ENCODE measurements around the gene HAP1.
A peak's percentile ranks its signal among the peaks of the same experiment; 100 is the strongest.
"Not testable (repeated sequence)": the region's sequence is repeated elsewhere in the genome, so short reads cannot be mapped to it uniquely, and the experiment has no call there.

The HAP1 gene

DNA sequence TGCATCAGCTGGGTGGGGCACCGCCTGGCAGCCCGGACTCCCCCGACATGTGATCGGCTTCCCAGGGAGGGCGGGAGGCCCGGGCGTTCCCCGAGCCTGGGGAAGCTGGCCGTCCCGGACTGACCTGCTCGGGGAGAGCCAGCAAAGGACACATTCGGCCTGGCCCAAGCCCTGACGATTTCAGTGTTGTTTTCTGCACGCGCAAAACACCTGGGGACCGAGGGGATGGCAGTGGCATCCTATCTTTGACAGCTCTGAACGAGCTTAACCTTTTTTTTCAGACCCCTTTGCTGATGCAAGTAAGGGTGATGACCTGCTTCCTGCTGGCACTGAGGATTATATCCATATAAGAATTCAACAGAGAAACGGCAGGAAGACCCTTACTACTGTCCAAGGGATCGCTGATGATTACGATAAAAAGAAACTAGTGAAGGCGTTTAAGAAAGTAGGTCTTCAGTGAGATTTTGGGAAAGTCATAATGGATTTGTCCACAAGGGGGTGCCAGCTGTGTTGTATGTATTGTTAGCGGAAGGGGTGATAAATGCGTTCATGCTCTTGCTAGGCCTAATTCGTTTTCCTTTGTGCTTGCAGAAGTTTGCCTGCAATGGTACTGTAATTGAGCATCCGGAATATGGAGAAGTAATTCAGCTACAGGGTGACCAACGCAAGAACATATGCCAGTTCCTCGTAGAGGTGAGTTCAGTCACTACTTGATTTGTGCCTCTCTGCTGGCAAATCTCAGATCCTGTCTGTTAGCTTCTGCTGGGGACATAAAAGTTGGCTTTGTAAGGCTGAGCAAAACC, 44.7 kb downstream of the HAP1 start:
- DNase-seq: no peak

DNA sequence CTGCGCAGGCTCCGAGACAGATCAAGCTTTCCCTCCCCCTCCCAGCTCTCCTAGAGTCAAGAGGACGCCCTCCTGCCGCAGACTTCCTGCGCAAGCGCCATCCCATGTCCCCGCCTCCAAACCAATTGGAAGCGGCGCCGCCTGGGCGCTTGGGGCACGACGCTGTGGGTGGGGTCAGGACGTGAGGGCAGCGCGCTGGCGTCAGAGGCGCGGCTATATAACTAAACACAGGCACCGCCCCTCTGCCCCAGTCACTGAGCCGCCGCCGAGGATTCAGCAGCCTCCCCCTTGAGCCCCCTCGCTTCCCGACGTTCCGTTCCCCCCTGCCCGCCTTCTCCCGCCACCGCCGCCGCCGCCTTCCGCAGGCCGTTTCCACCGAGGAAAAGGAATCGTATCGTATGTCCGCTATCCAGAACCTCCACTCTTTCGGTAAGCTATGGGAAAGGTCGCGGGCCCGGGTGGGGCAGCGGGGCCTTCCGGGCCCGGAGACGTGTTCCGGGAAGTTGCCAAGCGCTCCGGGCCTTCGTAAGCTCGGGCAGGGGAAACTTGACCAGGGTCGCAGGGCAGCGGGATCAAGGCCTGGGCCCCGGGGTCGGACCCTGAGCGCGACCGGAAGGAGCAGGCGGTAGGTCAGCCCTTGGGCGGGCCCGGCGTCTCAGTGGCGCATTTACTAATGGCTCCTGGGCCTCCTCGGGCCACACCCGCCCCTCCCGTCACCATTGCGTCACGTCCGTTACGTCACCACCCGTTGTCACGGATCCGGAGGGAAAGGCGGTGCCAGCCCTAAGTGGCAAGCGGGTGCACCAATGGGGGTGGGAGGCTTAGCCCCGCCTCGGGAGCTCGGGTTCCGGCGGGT, 45.6 kb downstream of the HAP1 start, which contains the start of gene EIF1:
EIF1 (plus strand) TSS at position 245 of the 856 bp plus-strand sequence; CDS start at position 399, 154 bp downstream.
- DNase-seq: peak; percentile 99

DNA sequence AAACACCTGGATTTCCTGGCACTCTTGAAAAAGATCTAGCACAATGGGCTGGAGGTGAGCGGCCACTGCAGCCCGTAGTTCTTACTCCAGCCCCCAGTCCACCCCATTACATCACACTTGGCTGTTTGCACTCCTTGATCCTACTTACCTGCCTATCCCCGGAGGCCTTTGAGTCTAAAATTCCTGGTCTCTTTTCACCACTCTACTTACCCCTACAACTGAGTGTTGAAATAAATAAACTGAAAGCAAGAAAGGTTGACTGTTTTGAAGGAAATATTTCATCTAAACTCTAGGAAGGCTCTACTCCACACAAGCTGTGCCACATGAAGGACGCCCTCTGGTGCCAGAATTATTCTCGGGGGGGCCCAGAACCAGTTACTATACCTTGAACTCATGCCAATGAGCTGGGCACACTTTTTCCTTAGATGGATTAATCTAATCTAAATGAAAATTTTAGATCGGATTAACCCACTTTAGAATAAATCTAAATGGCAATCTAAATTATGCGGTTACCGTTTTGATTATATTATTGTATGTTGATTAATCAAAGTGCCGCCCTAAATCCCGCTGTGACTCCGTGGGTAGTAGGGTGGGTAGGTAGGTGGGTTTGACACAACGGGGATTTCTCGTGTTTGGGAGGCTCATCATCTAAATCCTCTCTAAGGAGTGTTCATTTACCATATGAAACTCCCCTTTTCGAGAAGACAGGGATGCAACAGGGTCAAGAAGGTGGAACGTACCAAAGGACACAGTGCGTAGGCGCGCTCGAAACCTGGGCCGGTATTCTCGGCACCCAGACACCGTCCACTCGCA, 46.4 kb downstream of the HAP1 start:
- no peak for DNase-seq

DNA sequence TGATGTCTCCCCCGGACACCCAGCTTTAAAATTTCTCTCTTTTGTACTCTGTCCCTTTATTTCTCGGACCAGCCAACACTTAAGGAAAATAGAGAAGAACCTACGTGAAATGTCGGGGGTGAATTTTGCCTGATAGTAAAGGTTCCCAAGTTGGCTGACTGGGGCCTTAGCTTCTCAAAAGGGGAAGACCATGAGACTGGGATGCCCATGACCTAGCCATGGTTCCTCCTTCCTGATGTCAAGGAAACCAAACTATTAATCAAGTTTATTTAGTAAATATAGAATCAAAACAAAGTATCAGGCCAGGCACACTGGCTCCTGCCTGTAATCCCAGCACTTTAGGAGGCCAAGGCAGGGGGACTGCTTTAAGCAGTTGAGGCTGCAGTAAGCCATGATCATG, 48.2 kb downstream of the HAP1 start:
- DNase-seq: no peak

DNA sequence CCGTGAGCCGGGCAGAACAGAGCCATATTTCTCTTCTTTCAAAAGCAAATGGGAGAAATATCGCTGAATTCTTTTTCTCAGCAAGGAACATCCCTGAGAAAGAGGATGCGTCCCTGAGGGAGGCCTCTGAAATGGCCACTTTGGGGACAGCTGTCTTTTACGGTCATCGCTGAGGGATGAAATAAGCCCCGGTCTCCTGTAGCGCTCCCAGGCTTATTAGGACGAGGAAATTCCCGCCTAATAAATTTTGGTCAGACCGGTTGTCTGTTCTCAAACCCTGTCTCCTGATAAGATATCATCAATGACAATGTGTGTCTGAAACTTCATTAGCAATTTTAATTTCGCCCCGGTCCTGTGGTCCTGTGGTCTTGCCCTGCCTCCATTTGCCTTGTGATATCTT, 48.7 kb downstream of the HAP1 start:
- DNase-seq: not testable (repeated sequence)

- no peak for DNase-seq
Observed at GRCh38 chr17:41684035-41684434, 50.4 kb downstream of the HAP1 start.

DNA sequence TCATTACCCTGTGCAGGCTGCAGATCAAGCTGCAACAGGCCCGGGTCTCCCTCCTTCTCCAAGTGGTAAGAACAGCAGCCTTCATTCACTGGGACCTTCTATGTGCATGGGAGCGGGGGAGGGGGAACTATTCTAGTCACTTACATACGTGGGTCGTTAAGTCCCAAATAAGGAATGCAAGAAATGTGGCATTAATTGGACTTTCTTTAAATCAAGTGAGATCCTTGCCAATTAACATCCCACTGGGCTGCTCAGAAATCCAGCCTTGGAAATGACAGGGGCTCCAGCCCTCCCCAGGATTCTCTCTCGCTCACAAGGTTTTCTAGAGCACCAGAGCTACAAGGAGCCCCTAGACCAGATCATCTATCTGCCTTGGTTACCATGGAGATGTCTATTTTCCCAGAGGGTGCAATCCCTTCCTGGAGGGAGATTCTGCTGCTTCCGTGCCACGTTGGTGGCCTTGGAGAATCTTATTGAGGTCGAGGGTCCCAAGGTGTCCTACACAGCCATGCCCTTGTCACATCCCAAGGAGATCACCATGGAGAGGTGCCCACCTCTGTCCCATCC, 50.9 kb downstream of the HAP1 start:
- DNase-seq: no peak

- DNase-seq: no peak
Observed at GRCh38 chr17:41682631-41683030, 51.8 kb downstream of the HAP1 start.

GRCh38 chr17:41681776-41682175, 52.7 kb downstream of the HAP1 start:
- no peak for DNase-seq

- DNase-seq: no peak
Observed at GRCh38 chr17:41680426-41681040, 53.9 kb downstream of the HAP1 start.

- no peak for DNase-seq
Observed at GRCh38 chr17:41679740-41680425, 54.6 kb downstream of the HAP1 start.

DNA sequence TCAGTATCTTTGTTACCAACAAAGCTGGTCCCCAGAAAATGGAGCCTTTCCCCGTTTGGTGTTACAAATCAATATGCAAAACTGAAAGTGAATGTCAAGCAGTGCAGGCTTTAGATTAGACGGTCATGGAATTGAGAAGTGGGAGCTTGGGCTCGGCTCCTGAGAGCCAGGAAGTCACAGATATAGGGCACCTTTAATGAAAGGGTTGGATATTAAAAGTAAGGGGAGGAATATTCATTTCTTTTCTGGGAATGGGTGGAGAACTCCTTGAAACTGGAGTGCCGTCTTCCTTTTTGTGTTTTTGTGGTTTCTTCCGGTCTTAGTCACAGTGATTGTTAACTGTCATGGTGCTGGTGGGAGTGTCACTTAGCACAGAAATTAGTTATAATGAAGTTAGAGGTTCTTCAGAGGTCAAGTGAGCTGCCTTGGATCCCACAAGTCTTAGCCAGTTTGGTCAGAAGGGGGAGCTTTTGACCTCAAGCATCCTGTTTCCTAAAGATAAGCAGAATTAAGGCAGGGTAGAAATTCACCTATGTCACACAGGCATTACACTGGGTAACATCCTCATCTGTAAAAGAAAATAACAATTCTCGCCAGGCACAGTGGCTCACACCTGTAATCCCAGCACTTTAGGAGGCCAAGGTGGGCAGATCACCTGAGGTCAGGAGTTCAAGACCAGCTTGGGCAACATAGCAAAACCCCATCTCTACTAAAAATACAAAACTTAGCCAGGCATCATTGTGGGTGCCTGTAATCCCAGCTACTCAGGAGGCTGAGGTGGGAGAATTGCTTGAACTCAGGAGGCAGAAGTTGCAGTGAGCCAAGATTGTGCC, 55.3 kb downstream of the HAP1 start:
- DNase-seq: peak; percentile 29

DNA sequence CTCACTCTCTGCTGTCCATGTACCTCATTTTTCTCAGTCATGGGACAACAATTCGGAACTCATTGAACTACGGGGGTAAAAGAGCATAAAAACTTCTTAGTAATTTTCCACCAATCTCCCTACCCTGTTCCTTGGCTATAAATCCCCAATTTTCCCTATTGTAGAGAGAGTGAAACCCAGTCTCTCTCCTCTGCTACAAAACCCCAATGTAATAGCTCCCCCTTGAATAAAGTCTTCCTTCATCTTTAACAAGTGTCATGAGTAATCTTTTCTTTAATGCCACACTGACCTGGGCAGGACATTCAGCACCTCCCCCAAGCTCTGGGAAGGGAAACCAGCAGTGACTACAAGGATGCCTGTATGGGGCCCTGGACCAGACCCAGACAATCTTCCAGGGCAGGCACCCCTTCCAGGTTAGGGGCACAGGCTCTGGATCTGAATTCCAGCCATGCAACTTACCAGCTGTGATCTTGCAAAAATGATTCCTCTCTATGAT, 56.0 kb downstream of the HAP1 start:
- no peak for DNase-seq

GRCh38 chr17:41676058-41676419, 58.4 kb downstream of the HAP1 start:
- DNase-seq: no peak

DNA sequence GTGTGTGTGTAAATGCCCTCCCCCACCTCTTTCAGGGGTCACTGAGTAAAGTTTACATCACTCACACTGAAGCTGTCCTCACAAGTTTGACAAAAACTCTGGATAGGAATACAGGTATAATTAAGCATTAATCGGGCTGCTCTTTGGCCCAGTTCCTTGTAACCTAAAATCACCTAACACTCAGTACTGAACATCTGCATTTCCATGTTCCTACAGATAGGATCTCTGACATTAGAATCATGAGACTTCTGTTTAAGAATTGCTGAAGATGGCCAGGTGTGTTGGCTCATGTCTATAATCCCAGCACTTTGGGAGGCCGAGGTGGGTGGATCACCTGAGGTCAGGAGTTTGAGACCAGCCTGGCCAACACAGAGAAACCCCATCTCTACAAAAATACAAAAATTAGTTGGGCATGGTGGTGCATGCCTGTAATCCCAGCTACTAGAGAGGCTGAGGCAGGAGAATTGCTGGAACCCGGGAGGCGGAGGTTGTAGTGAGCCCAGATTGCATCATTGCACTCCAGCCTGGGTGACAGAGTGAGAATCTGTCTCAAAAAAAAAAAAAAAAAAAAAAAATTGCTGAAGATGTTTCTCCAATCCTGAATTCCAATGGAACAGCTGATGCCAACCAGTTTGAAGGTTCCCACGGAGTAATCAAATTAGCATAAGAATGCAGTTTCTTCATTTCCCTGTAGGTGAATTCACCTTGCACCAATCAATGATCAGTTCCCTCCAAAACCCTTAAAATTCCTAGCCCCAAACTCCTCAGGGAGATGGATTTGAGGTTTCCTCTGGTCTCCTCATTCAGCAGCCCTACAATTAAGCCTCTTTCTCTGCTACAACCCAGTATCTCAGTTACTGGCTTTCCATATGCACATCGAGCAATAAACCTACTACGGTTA, 59.0 kb downstream of the HAP1 start:
- not testable (repeated sequence) for DNase-seq
